ENCODE measurements around the gene RAB7A.

GRCh38 chr3:128701342-128702212 is 24.4 kb upstream of the RAB7A start:
- TF ChIP-seq CTCF (conservative IDR thresholded peaks at IDR 0.05; ENCODE audit: low read depth, low read length) = no peak
- no peak for TF ChIP-seq EZH2 (IDR thresholded peaks at IDR 0.05; ENCODE audit: borderline replicate concordance, low read depth, low read length, poor library complexity, severe bottlenecking)
